NCI-H2227 treated with DMSO at 0.1 percent for 48 hours (cell line): ENCODE measurements around the gene NHP2.

Experiments used
- DNase-seq: peaks from one replicate; lab custom pipeline; 2025; lab: John Stamatoyannopoulos, UW

The NHP2 gene

GRCh38 chr5:178114325-178115135 is 39.2 kb downstream of the NHP2 start:
- no peak for DNase-seq

GRCh38 chr5:178113841-178114324 is 39.8 kb downstream of the NHP2 start:
- no peak for DNase-seq

- DNase-seq = no peak
Measured at GRCh38 chr5:178113141-178113787, 40.4 kb downstream of the NHP2 start, which contains the start of gene N4BP3. Gene N4BP3 (plus strand): TSS chr5:178113532. CDS start chr5:178119584, 6,052 bp downstream.

DNA sequence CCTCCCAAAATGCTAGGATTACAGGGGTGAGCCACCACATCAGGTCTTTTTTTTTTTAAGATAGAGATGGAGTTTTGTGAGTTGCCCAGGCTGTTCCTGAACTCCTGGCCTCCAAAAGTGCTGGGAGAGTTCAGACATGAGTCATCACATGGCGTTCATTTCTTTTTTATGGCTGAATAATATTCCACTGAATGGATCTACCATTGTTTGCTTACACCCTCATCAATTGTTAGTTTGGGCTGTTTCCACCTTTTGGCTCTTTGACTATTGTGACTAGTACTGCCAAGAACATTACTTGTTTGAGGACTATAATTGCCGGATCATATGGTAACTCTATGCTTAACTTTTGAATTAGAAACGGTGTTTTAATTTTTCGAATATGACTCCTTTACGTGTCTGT is 41.1 kb downstream of the NHP2 start:
- no peak for DNase-seq

GRCh38 chr5:178111925-178112324 is 41.8 kb downstream of the NHP2 start:
- DNase-seq = no peak

- DNase-seq = no peak
Measured at GRCh38 chr5:178110511-178110910, 43.2 kb downstream of the NHP2 start.

DNA sequence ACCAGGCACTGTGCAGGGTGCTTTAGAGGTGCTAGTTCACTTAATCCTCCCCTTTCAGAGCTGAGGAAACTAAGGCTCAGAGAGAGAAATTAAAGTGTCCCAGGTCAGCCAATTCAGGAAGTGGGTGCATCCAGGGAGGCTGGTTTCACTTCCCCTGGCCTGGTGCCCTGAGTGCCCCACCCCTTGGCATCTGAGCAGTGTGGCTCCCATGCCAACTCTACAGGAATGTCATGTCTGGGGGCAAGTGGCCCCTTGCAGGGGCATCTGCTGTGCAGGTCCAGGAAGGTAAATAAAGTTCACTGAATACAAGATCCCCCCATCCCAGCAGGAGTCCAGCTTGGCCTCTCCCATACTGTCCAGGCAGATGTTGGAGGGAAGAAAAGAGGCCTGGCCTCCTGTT is 44.7 kb downstream of the NHP2 start:
- no peak for DNase-seq

DNA sequence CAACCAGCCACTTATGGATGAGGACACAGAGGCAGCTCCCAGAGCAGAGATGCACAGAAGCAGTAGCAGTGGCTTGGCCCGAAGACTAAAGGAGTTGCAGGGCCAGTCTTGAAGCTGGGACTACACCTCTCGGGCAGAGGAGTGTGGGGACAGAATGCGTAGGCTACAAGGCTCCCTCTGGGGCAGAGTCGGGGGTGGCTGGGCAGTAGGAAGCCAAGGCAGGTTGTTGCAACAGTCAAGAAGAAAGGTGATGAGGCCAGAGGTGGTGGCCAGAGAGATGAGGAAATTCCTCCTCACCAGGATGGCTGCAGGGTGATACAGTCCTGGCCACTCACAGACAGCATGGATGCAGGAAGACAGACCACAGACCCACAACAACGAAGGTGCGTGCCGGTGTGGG is 45.2 kb downstream of the NHP2 start:
- DNase-seq = no peak

GRCh38 chr5:178107756-178108310 is 45.9 kb downstream of the NHP2 start:
- no peak for DNase-seq

GRCh38 chr5:178106556-178107239 is 47.0 kb downstream of the NHP2 start:
- DNase-seq = no peak

GRCh38 chr5:178106086-178106485 is 47.6 kb downstream of the NHP2 start:
- no peak for DNase-seq

- no peak for DNase-seq
Measured at GRCh38 chr5:178104492-178104891, 49.2 kb downstream of the NHP2 start.

DNA sequence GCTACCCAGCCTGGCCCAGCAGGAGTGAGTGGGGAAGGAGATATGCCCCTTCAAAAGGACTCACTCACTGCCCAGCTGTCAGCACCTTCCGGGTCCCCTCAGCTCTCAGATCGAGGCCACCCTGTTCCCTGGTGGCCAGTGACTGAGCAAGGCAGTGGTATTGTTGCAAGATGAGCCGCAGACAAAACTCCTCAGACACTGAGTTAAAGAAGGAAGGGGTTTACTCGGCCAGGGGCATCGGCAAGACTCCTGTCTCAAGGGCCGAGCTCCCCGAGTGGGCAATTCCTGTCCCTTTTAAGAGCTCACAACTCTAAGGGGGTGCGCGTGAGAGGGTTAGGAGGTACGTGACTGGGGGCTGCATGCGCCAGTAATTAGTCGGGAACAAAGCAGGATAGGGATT is 50.1 kb downstream of the NHP2 start:
- no peak for DNase-seq
